ENCODE data around the gene C21orf91. TPM values are rescaled to one million over a fixed set of nuclear protein-coding genes. Genes with fewer than 3 reads are reported as not detected.
A peak's percentile ranks its signal among the peaks of the same experiment; 100 is the strongest.

C21orf91 gene
- total and polyA plus RNA-seq, 3 experiments from 2014 or later: 39.6 to 54.1 (median 42.8) TPM

DNA sequence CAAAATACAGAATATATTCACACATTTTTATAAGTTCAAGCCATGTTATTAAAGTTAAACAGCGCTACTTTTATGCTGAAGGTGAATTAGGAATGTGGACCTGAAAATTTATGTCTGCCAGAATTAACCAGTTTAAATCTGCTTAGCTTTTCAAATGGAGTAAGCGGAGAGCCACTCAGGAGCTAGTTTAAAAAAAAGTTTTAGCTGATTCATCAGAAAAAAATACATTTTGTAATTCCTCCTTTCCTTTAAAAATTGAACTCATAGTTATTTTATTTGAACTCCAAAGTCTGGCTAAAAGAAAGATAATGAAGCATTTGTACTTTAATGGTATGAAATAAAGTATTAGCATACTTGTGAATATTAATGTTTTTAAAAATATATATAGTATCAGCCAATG is 21.2 kb downstream of the C21orf91 start:
- Mint-ChIP-seq H3K4me1 (peaks cover 59 to 89% (median 84%) of the 10 kb centered on the region in 3 donors), H3K9me3 (peaks cover 0 to 2% (median 0%) of the 10 kb centered on the region in 5 donors), H3K27me3 (peaks cover 0 to 2% of the 10 kb centered on the region in 2 donors), H3K4me3 (peak overlapping the region in 1 of 7 donors; percentile 33), H3K36me3 (peaks cover 12 to 48% (median 17%) of the 10 kb centered on the region in 3 donors), H3K27ac (peak overlapping the region in 6 of 8 donors; percentile 39 to 92 (median 81))
- no peak for DNase-seq
- H3K9me3 ChIP-seq (ENCODE audit: low read length): no peaks in the 10 kb centered on the region
- H3K27me3 ChIP-seq (ENCODE audit: insufficient read depth, low read length, poor library complexity, severe bottlenecking): no peaks in the 10 kb centered on the region
- POLR2A ChIA-PET: interaction anchor here (1.2 to 1.5 kb wide), 3 partner anchors 14 to 21 kb away, joined by 3 to 6 read pairs (median 4); partner anchors contain the start of gene C21orf91
- H3K4me1 ChIP-seq (ENCODE audit: insufficient read depth, low read length): peaks cover 49% of the 10 kb centered on the region
- no peak overlapping the region for H3K4me3 ChIP-seq (ENCODE audit: low read length)
- no peaks in the 10 kb centered on the region for H3K36me3 ChIP-seq (ENCODE audit: insufficient read depth, low read length)
- CTCF ChIA-PET: interaction anchor here (1.3 to 2.1 kb wide), 5 partner anchors 10 to 22 kb away, joined by 4 to 7 read pairs (median 5); no protein-coding TSS in a partner anchor
- no peak overlapping the region for H3K27ac ChIP-seq (ENCODE audit: low read depth, low read length)

DNA sequence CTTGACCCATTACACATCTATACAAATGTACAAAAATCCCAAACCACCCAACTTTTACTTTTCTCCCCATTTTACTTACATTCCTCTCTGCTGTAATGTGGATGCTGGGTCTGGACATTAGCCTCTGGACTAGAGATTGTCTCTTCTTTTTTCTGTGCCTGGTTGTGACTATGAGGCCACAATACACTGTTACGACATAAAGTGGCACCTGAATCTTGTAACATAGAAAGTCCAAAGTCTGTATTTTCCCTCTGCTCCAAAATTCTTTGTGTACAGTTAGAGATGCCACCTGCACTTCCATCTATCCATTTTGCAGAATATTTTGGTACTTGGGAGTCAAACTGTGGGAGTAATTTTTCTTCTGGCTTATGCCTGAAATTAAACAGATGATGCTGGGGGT is 22.7 kb downstream of the C21orf91 start:
- H3K4me1 Mint-ChIP-seq: peaks cover 59 to 92% (median 88%) of the 10 kb centered on the region in 3 donors
- peaks cover 0 to 2% (median 0%) of the 10 kb centered on the region in 5 donors for H3K9me3 Mint-ChIP-seq
- peak overlapping the region; percentile 88 to 99 (median 94) for H3K27ac Mint-ChIP-seq
- peak overlapping the region in 6 of 7 donors; percentile 15 to 88 (median 70) for H3K4me3 Mint-ChIP-seq
- ChIA-PET CTCF (interaction anchor here (1.3 to 3.3 kb wide), 2 partner anchors 15 to 23 kb away, joined by 3 to 11 read pairs; no protein-coding TSS in a partner anchor), POLR2A (interaction anchor here (1.6 kb wide), 1 partner anchor 22 kb away, joined by 5 read pairs; no protein-coding TSS in a partner anchor)
- peaks cover 6 to 46% (median 7%) of the 10 kb centered on the region in 3 donors for H3K36me3 Mint-ChIP-seq
- H3K27me3 Mint-ChIP-seq: peaks cover 0 to 2% of the 10 kb centered on the region in 2 donors
- Histone ChIP-seq H3K27ac (ENCODE audit: low read depth, low read length) (no peak overlapping the region), H3K9me3 (ENCODE audit: low read length) (no peaks in the 10 kb centered on the region), H3K4me3 (ENCODE audit: low read length) (no peak overlapping the region), H3K36me3 (ENCODE audit: insufficient read depth, low read length) (no peaks in the 10 kb centered on the region), H3K4me1 (ENCODE audit: insufficient read depth, low read length) (peaks cover 50% of the 10 kb centered on the region), H3K27me3 (ENCODE audit: insufficient read depth, low read length, poor library complexity, severe bottlenecking) (no peaks in the 10 kb centered on the region)
- DNase-seq: no peak

- Histone ChIP-seq H3K27me3 (ENCODE audit: insufficient read depth, low read length, poor library complexity, severe bottlenecking) (no peaks in the 10 kb centered on the region), H3K4me1 (ENCODE audit: insufficient read depth, low read length) (peaks cover 50% of the 10 kb centered on the region), H3K9me3 (ENCODE audit: low read length) (no peaks in the 10 kb centered on the region), H3K36me3 (ENCODE audit: insufficient read depth, low read length) (no peaks in the 10 kb centered on the region), H3K27ac (ENCODE audit: low read depth, low read length) (no peak overlapping the region), H3K4me3 (ENCODE audit: low read length) (no peak overlapping the region)
- Mint-ChIP-seq H3K36me3 (peaks cover 3 to 48% (median 7%) of the 10 kb centered on the region in 3 donors), H3K27ac (peak overlapping the region; percentile 88 to 99 (median 94)), H3K27me3 (peaks cover 0 to 2% of the 10 kb centered on the region in 2 donors), H3K9me3 (peaks cover 0 to 2% (median 0%) of the 10 kb centered on the region in 5 donors), H3K4me1 (peaks cover 63 to 96% (median 93%) of the 10 kb centered on the region in 3 donors), H3K4me3 (peak overlapping the region; percentile 17 to 91 (median 81))
- ChIA-PET CTCF (interaction anchor here (1.3 to 3.4 kb wide), 4 partner anchors 12 to 24 kb away, joined by 3 to 11 read pairs (median 10); no protein-coding TSS in a partner anchor), POLR2A (interaction anchor here (0.6 to 2.1 kb wide), 3 partner anchors 14 to 22 kb away, joined by 3 to 8 read pairs (median 5); no protein-coding TSS in a partner anchor)
- DNase-seq: no peak
Observed at GRCh38 chr21:17796037-17796403, 23.1 kb downstream of the C21orf91 start.

DNA sequence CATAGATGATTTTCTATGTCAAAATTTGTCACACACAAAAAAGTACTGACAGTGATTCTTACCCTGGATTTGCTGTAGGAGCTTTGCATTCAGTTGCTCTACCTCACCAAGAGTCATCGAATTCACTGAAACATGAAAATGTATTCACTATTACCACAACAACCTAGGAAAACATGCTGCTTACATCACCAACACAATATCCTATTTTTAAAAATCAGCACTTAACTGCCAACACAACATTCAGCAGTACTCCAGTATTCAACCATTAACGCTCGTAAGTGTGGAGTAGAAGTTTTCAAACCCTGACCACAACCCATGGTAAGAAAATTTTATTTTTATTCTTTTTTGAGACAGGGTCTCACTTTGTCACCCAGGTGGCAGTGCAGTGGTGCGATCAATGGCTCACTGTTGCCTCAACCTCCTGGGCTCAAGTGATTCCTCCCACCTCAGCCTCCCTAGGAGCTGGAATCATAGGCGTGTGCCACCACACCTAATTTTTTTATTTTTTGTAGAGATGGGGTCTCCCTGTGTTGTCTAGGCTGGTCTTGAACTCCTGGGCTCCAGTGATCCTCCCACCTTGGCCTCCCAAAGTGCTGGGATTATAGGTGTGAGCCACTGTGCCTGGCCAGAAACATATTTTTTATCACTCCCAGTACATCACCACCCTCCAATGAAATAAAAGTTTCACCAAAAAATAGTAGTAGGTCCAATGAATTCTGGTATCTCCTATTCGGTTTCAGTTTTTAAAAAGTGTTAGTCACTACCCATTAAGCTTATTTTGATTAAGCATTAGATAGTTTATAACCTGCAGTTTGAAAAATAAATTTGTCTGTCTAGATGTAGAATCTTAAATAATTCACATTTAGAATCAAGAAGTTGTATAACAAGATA is 23.8 kb downstream of the C21orf91 start:
- ChIA-PET POLR2A (interaction anchor here (0.6 to 2.1 kb wide), 6 partner anchors 14 to 158 kb away, joined by 3 to 8 read pairs (median 4); no protein-coding TSS in a partner anchor), CTCF (interaction anchor here (0.7 to 3.4 kb wide), 8 partner anchors 9 to 106 kb away, joined by 3 to 11 read pairs (median 5); no protein-coding TSS in a partner anchor)
- peaks cover 0 to 2% of the 10 kb centered on the region in 2 donors for H3K27me3 Mint-ChIP-seq
- H3K4me3 Mint-ChIP-seq: peak overlapping the region; percentile 17 to 91 (median 87)
- H3K4me1 Mint-ChIP-seq: peaks cover 63 to 96% (median 93%) of the 10 kb centered on the region in 3 donors
- peaks cover 0 to 43% (median 7%) of the 10 kb centered on the region in 3 donors for H3K36me3 Mint-ChIP-seq
- peak overlapping the region; percentile 88 to 99 (median 94) for H3K27ac Mint-ChIP-seq
- Histone ChIP-seq H3K9me3 (ENCODE audit: low read length) (no peaks in the 10 kb centered on the region), H3K27me3 (ENCODE audit: insufficient read depth, low read length, poor library complexity, severe bottlenecking) (no peaks in the 10 kb centered on the region), H3K36me3 (ENCODE audit: insufficient read depth, low read length) (no peaks in the 10 kb centered on the region), H3K27ac (ENCODE audit: low read depth, low read length) (peak overlapping the region; percentile 35), H3K4me1 (ENCODE audit: insufficient read depth, low read length) (peaks cover 51% of the 10 kb centered on the region), H3K4me3 (ENCODE audit: low read length) (peak overlapping the region; percentile 33)
- DNase-seq: no peak
- no peaks in the 10 kb centered on the region for H3K9me3 Mint-ChIP-seq

GRCh38 chr21:17794518-17795145 is 24.5 kb downstream of the C21orf91 start:
- H3K36me3 Mint-ChIP-seq: peaks cover 0 to 43% (median 7%) of the 10 kb centered on the region in 3 donors
- Histone ChIP-seq H3K4me1 (ENCODE audit: insufficient read depth, low read length) (peaks cover 57% of the 10 kb centered on the region), H3K4me3 (ENCODE audit: low read length) (peak overlapping the region; percentile 52), H3K27ac (ENCODE audit: low read depth, low read length) (peak overlapping the region; percentile 74), H3K9me3 (ENCODE audit: low read length) (no peaks in the 10 kb centered on the region), H3K27me3 (ENCODE audit: insufficient read depth, low read length, poor library complexity, severe bottlenecking) (no peaks in the 10 kb centered on the region), H3K36me3 (ENCODE audit: insufficient read depth, low read length) (no peaks in the 10 kb centered on the region)
- H3K27me3 Mint-ChIP-seq: peaks cover 0 to 2% of the 10 kb centered on the region in 2 donors
- H3K4me1 Mint-ChIP-seq: peaks cover 69 to 99% (median 96%) of the 10 kb centered on the region in 3 donors
- POLR2A ChIA-PET: interaction anchor here (0.6 to 2.1 kb wide), 7 partner anchors 11 to 261 kb away, joined by 3 to 10 read pairs (median 7); partner anchors contain the start of gene C21orf91
- no peaks in the 10 kb centered on the region for H3K9me3 Mint-ChIP-seq
- H3K27ac Mint-ChIP-seq: peak overlapping the region; percentile 88 to 99 (median 96)
- CTCF ChIA-PET: interaction anchor here (0.7 to 3.4 kb wide), 8 partner anchors 10 to 106 kb away, joined by 3 to 11 read pairs (median 5); no protein-coding TSS in a partner anchor
- DNase-seq: no peak
- H3K4me3 Mint-ChIP-seq: peak overlapping the region; percentile 78 to 91 (median 87)

- H3K27ac ChIP-seq (ENCODE audit: low read depth, low read length): peak overlapping the region; percentile 74
- Mint-ChIP-seq H3K36me3 (peaks cover 0 to 43% (median 7%) of the 10 kb centered on the region in 3 donors), H3K9me3 (no peaks in the 10 kb centered on the region), H3K4me3 (peak overlapping the region; percentile 78 to 91 (median 87)), H3K27ac (peak overlapping the region; percentile 88 to 99 (median 96)), H3K4me1 (peaks cover 71 to 99% (median 96%) of the 10 kb centered on the region in 3 donors), H3K27me3 (peaks cover 0 to 2% of the 10 kb centered on the region in 2 donors)
- peaks cover 52% of the 10 kb centered on the region for H3K4me1 ChIP-seq (ENCODE audit: insufficient read depth, low read length)
- ChIA-PET POLR2A (interaction anchor here (0.9 to 2.1 kb wide), 5 partner anchors 10 to 26 kb away, joined by 3 to 10 read pairs (median 7); partner anchors contain the start of gene C21orf91), CTCF (interaction anchor here (1.2 to 3.4 kb wide), 7 partner anchors 10 to 26 kb away, joined by 3 to 11 read pairs (median 6); partner anchors contain the start of gene C21orf91)
- peak in 1 of 5 donors; percentile 56 for DNase-seq
- no peaks in the 10 kb centered on the region for H3K36me3 ChIP-seq (ENCODE audit: insufficient read depth, low read length)
- peak overlapping the region; percentile 52 for H3K4me3 ChIP-seq (ENCODE audit: low read length)
- no peaks in the 10 kb centered on the region for H3K27me3 ChIP-seq (ENCODE audit: insufficient read depth, low read length, poor library complexity, severe bottlenecking)
- H3K9me3 ChIP-seq (ENCODE audit: low read length): no peaks in the 10 kb centered on the region
Observed at GRCh38 chr21:17793246-17794123, 25.7 kb downstream of the C21orf91 start.

Measured in CD8-positive, alpha-beta memory T cell (primary cell).